Epithelial cell of prostate (primary cell): ENCODE measurements around the gene THSD1.
"Not testable (repeated sequence)": the region's sequence is repeated elsewhere in the genome, so short reads cannot be mapped to it uniquely, and the experiment has no call there.

Experiments used
- DNase-seq: peaks from one replicate; pipeline ENCODE4 v3.0.0-alpha.2; 2011; ENCODE audit warnings: low read depth, low spot score
- H3K27ac ChIP-seq: fragments of 450-650 bp; 2 replicates; pipeline ENCODE4 v1.5.1; 2017; ENCODE audit warnings: mild to moderate bottlenecking

Gene THSD1

DNA sequence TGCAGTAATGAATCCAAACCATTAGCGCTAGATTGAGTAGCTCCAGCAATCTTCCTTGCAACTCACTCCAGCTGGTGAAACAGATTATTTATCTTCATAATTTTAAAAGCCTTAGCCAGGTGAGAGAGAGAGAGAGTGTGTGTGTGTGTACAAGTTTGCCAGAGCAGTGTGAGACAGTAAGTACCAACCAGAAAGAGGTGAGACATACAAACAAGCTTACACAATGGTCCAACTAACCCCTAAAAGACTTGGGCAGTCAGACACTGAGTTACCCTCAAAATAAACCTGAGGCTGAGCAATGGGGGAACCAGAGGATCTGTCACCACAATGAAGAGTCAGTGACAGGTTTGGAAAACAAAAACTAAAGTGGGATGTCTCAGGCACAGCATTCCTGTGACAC lies 8.1 kb upstream of the THSD1 start:
- H3K27ac ChIP-seq: peak overlapping the region; percentile 92
- DNase-seq: no peak

GRCh38 chr13:52412128-52412527 lies 6.2 kb upstream of the THSD1 start:
- H3K27ac ChIP-seq: peak overlapping the region; percentile 92
- no peak for DNase-seq

- DNase-seq: peak; percentile 98
- H3K27ac ChIP-seq: peak overlapping the region; percentile 92
Observed at GRCh38 chr13:52411629-52412028, 5.7 kb upstream of the THSD1 start.

DNA sequence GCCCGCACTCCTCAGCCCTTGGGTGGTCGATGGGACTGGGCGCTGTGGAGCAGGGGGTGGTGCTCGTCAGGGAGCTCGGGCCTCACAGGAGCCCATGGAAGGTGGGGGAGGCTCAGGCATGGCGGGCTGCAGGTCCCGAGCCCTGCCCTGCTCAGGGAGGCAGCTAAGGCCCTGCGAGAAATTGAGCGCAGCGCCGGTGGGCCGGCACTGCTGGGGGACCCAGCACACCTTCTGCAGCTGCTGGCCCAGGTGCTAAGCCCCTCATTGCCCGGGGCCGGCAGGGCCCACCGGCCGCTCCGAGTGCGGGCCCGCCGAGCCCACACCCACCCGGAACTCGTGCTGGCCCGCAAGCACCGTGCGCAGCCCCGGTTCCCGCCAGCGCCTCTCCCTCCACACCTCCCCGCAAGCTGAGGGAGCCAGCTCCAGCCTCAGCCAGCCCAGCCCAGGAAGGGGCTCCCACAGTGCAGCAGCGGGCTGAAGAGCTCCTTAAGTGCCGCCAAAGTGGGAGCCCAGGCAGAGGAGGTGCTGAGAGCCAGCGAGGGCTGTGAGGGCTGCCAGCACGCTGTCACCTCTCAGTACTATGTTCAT lies 2.2 kb upstream of the THSD1 start:
- DNase-seq, H3K27ac ChIP-seq: not testable (repeated sequence)

DNA sequence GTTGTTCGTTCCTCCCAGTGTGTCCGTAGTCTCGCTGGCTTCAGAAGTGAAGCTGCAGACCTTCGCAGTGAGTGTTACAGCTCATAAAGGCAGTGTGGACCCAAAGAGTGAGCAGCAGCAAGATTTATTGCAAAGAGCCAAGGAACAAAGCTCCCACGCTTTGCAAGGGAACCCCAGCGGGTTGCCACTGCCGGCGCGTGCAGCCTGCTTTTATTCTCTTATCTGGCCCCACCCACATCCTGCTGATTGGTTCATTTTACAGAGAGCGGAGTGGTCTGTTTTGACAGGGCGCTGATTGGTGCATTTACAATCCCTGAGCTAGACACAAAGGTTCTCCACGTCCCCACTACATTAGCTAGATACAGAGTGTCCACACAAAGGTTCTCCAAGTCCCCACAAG lies 1.5 kb upstream of the THSD1 start:
- DNase-seq, H3K27ac ChIP-seq: not testable (repeated sequence)

DNA sequence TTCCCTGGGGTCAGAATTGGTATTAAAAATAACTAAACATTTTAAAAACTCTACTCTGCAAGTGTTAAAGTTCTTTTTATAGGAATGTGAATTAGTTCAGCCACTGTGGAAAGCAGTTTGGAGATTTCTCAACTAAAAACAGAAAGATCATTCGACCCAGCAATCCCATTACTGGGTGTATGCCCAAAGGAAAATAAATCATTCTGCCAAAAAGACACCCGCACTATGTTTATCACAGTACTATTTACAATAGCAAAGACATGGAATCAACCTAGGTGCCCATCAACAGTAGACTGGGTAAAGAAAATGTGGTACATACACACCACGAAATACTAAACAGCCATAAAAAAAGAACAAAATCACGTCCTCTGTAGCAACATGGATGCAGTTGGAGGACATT lies 657 bp upstream of the THSD1 start:
- no peak for DNase-seq

DNA sequence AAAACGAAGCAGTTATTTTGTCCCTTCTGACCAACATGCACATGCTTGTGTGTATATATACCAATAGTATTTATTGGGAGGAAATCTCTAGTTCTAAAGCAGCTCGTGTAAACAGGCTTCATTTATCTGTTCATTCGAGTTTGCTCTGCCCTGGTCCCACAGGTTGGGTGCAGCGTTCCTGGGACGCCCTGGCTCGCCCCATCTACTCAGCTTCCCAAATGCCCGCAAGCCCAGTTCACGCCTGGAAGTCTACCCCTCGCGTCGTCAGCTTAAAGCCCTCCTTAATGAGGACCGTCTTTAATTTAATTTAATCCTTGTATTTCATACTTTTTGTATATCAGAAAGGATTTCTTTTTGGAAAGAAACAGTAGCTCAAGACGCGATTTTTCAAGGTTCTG lies 604 bp downstream of the THSD1 start:
- H3K27ac ChIP-seq: peak overlapping the region; percentile 32

More for the DNA sequence above, 657 bp upstream of the THSD1 start:
- peak overlapping the region; percentile 32 for H3K27ac ChIP-seq

GRCh38 chr13:52399708-52400107 lies 6.3 kb downstream of the THSD1 start:
- no peak for DNase-seq
- H3K27ac ChIP-seq: no peak overlapping the region

More for the DNA sequence above, 604 bp downstream of the THSD1 start:
- DNase-seq: no peak

GRCh38 chr13:52399046-52399445 lies 6.9 kb downstream of the THSD1 start:
- DNase-seq: no peak
- no peak overlapping the region for H3K27ac ChIP-seq

- no peak for DNase-seq
Observed at GRCh38 chr13:52395704-52396103, 10.3 kb downstream of the THSD1 start.

DNA sequence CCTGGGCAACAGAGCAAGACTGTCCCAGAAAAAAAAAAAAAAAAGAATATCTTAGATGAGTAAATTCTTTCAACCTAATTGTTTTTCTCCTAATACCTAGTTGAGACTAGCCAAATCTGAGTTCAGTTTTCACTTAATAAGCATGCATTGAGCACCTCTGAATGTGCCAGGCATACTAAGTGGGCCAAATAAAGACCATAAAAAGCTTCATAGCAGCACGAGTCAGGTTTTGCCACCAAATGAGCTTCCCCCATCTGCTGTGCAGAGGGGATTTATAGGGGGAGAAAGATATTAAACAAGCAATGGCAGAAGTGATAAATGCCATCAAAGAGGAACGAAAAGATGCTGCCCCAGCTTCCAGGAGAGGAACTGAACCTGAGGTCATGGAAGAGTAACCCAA lies 11.4 kb downstream of the THSD1 start:
- no peak for DNase-seq
- H3K27ac ChIP-seq: no peak overlapping the region

More at GRCh38 chr13:52395704-52396103, 10.3 kb downstream of the THSD1 start:
- no peak overlapping the region for H3K27ac ChIP-seq

GRCh38 chr13:52393572-52394357 lies 12.2 kb downstream of the THSD1 start:
- no peak overlapping the region for H3K27ac ChIP-seq
- DNase-seq: no peak

GRCh38 chr13:52387721-52388120 lies 18.3 kb downstream of the THSD1 start:
- H3K27ac ChIP-seq: no peak overlapping the region
- no peak for DNase-seq

DNA sequence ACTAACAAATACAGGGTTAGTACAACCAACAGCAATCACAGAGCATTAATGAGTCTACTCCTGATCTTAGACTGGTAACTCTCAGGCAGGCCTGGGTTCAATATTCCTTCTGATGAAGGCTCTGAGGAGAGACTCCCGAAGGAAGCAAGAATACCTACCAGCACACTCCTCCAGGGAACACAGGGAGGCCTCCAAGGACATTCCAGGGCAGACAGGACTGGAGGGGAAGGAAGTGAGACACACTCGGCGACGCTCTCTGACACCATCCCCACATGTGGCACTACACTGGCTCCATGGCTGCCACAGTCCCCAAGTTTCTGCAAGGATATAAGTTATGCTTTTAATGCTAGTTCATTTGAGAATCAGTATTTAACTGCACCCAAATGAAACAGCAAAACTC lies 20.1 kb downstream of the THSD1 start:
- no peak for DNase-seq
- H3K27ac ChIP-seq: no peak overlapping the region

DNA sequence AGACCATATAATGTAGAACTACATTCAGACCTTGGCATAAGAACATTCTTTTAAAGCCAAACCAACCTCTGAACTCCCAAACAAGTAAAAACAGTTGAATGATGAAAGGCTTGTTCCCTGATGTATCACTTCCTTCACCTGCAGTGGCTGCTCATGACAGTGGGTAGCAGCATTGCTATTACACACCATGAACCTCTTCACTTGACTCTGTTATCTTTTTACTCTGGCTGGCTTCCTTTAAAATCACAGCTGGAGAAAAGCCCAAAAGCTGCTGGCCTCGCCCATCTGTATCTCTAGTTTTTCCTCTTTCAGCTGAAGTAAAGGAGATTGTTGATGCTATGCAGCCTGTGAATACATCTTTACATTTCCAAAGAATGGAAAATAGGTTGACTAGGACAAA lies 22.6 kb downstream of the THSD1 start:
- H3K27ac ChIP-seq: no peak overlapping the region
- no peak for DNase-seq

DNA sequence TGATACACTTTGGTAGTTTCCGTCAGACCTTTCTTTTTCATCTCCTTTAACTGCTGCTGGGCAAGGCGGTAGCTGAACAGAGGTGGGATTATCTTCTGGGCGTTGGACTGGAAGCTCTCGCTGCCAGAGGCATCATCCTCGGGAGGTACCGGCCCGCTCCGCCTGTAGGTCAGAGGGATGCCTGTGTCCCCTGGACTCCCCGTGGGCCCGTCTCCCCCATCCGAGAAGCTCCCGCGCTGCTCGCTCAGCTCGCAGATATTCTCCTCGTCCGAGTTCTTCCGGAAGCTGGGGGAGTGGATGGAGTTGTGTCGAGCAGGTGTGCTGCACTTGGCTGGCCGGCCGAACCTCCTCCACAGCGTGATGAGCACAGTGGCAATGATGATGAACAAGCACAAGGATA lies 27.7 kb downstream of the THSD1 start:
- no peak for DNase-seq
- no peak overlapping the region for H3K27ac ChIP-seq

GRCh38 chr13:52377898-52378297 lies 28.1 kb downstream of the THSD1 start:
- H3K27ac ChIP-seq: no peak overlapping the region
- DNase-seq: no peak

- no peak overlapping the region for H3K27ac ChIP-seq
- no peak for DNase-seq
Observed at GRCh38 chr13:52374873-52375411, 31.0 kb downstream of the THSD1 start.

DNA sequence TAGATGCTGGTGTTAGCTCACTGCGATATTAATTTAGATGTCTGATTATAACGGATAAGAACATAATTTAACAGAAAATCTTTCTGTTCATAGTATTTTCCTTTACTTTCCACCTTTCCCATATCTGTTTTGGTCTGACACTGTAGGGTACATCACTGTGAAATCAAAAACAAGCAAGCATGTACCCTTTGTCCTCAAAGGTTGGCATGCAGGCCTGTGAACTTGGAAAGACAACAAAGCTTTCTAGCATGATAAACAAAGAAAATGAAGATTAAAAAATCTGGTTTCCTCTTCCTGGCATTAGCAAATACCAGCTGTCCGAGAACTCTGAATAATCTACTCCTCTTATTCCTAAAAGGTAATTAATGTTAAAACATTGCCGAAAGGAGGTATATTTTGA lies 31.6 kb downstream of the THSD1 start:
- no peak overlapping the region for H3K27ac ChIP-seq
- DNase-seq: no peak

DNA sequence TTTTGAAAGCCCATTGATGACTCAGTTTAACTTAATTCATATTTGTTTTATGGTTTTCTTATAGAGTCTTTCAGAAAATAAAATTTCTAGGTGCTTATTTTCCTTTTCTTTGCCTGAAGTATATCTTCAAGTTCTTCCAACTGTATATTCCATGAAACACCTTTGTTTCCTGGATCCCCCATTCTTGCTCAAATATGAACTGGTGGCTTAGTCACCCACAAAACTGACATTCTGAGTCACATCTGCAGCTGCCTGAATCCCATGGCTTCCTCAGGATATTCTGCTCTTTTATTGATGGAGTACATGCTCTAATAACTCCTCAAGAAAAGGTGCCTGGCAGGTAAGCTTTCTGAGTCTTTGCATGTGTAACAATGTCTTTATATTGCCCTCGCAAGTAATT lies 32.7 kb downstream of the THSD1 start:
- not testable (repeated sequence) for H3K27ac ChIP-seq, DNase-seq

GRCh38 chr13:52371736-52372247 lies 34.2 kb downstream of the THSD1 start:
- DNase-seq: no peak
- no peak overlapping the region for H3K27ac ChIP-seq
